ENCODE results near the gene RNF187. TPM values are rescaled to one million over a fixed set of nuclear protein-coding genes. Genes with fewer than 3 reads are reported as not detected.

RNF187 gene
- total and polyA plus RNA-seq, 2 experiments from 2014 or later, result 38.8 to 81.9 TPM

DNA sequence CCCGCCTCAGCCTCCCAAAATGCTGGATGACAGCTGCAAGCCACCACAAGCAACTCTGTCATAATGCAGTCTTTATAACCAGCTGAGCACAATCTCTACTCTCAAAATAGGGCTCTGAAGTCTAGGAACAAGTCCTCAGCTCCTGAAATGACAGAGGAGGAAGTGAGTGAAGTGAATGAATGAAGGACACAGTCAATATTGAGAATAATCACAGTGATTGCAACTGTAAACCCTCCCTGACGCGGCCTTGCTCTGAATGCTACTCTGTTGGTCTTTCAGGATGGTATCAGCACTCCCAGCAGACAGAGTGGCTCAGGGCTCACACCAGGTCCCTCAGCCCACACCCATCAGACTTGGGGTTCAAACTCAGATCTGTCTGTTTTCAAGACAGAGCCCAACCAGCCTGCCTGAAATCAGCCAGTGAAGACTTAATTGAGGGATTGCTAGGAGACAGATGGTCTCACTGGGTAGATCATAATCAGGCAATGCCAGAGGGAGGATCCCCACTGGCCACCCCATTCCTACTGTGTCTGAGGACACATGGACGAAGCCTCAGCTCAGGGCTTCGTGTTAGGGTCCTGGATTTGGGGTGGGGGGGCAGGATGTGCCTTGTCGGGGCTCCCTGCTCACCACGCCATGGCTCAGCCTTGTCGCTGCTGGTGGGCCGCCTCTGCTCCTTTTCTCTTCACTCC is 20.9 kb downstream of the RNF187 start:
- no peaks in the 10 kb centered on the region for H3K36me3 ChIP-seq (ENCODE audit: low read depth)
- in situ Hi-C loops (cut with MboI), result no loop called here
- no peak overlapping the region for H2AFZ ChIP-seq
- H3K9me2 ChIP-seq (ENCODE audit: insufficient read depth), result no peaks in the 10 kb centered on the region
- TF ChIP-seq EZH2 (IDR thresholded peaks at IDR 0.05; ENCODE audit: insufficient read depth, poor library complexity, severe bottlenecking) (no peak), EZH2phosphoT487 (IDR thresholded peaks at IDR 0.05; ENCODE audit: insufficient read depth, low read depth) (no peak)
- H3K27ac ChIP-seq, result no peak overlapping the region
- peaks cover 14% of the 10 kb centered on the region; the same call in 1 of the 2 replicates for H3K27me3 ChIP-seq (replicated peaks; ENCODE audit: insufficient read depth)
- no peak overlapping the region for H3K9ac ChIP-seq
- H3K4me1 ChIP-seq (ENCODE audit: insufficient read depth), result no peaks in the 10 kb centered on the region
- no peaks in the 10 kb centered on the region for H3F3A ChIP-seq (ENCODE audit: insufficient read depth)
- H3K4me3 ChIP-seq, result no peak overlapping the region
- no peaks in the 10 kb centered on the region for H3K9me3 ChIP-seq (ENCODE audit: low read depth)
- H3K79me2 ChIP-seq (ENCODE audit: insufficient read depth), result no peaks in the 10 kb centered on the region
- WGBS, 2 experiments (ENCODE audit: low coverage in 1 of 2, low lambda C conversion rate in 2 of 2, missing lambda C conversion rate in 2 of 2), result 44 to 58% methylated on average over 5 to 9 of the region's 9 CpGs
- DNase-seq, result no peak
- no peaks in the 10 kb centered on the region for H4K20me1 ChIP-seq (ENCODE audit: insufficient read depth)
- H3K4me2 ChIP-seq (ENCODE audit: unreplicated experiment), result no peak overlapping the region

DNA sequence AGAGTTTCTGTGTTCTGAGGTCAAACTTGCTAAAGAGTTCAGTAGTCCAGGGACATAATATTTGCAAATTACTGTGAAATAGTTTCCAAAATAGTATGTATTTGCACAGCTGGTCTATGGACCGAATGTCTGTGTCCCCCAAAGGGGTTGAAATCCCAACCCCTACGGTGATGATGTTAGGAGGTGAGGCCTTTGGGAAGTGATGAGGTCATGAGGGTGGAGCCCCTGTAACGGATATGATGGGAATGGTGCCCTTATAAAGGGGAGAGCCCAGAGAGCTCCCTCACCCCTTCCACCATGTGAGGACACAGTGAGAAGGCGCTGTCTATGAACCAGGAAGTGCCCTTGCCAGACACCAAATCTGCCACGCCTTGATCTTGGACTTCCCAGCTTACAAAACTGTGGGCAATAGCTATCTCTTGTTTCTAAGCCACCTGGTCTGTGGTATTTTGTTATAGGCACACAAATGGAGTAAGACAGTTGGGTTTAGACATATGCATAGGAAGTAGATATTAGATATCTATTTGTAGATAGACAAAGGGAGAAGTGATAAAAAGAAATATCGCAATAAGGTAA is 21.7 kb downstream of the RNF187 start:
- H3K36me3 ChIP-seq (ENCODE audit: low read depth), result no peaks in the 10 kb centered on the region
- no peak overlapping the region for H3K9ac ChIP-seq
- no peak overlapping the region for H3K27ac ChIP-seq
- DNase-seq, result no peak
- TF ChIP-seq EZH2 (IDR thresholded peaks at IDR 0.05; ENCODE audit: insufficient read depth, poor library complexity, severe bottlenecking) (no peak), EZH2phosphoT487 (IDR thresholded peaks at IDR 0.05; ENCODE audit: insufficient read depth, low read depth) (no peak)
- H4K20me1 ChIP-seq (ENCODE audit: insufficient read depth), result no peaks in the 10 kb centered on the region
- no peak overlapping the region for H2AFZ ChIP-seq
- H3K79me2 ChIP-seq (ENCODE audit: insufficient read depth), result no peaks in the 10 kb centered on the region
- H3K4me2 ChIP-seq (ENCODE audit: unreplicated experiment), result no peak overlapping the region
- no peaks in the 10 kb centered on the region for H3F3A ChIP-seq (ENCODE audit: insufficient read depth)
- WGBS, 2 experiments (ENCODE audit: low coverage in 1 of 2, low lambda C conversion rate in 2 of 2, missing lambda C conversion rate in 2 of 2), result 60 to 67% methylated on average over 6 of the region's 6 CpGs
- in situ Hi-C loops (cut with MboI), result no loop called here
- H3K9me3 ChIP-seq (ENCODE audit: low read depth), result no peaks in the 10 kb centered on the region
- H3K9me2 ChIP-seq (ENCODE audit: insufficient read depth), result no peaks in the 10 kb centered on the region
- no peaks in the 10 kb centered on the region for H3K4me1 ChIP-seq (ENCODE audit: insufficient read depth)
- peaks cover 18% of the 10 kb centered on the region; the same call in 1 of the 2 replicates for H3K27me3 ChIP-seq (replicated peaks; ENCODE audit: insufficient read depth)
- no peak overlapping the region for H3K4me3 ChIP-seq

DNA sequence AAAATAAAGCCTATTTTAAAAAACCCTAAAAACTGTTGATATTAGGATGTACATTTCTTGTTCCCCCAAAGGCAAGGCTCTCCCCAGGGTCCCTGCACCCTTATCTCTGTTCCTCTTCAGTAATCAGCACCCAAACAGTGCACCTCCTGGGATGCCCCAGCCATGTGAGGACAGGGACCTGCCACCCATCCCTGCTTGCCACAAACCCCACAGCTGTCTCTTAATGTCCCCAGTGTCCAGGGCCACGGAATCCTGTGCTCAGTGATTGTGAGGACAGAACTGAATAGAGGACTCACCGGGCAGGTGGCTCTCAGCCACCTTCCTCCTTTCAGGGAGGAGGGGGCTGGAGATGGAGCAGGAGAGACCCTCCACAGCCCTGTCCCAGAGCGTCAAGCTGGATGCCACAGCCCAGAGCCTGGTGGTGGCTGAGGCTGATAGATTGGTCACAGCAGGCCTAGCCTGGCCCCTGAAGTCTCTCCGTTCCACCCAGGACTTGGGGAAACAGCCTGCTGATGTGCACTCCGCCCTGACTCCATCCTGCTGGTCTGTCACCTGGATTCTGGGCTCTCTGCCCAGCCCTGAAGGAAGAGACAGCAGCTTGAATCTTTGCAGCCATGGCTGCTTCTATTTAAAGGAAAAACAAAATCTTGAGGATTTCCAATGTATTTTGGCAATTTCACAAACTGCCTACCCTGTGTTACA is 23.1 kb downstream of the RNF187 start:
- Histone ChIP-seq H3K9me2 (ENCODE audit: insufficient read depth) (no peaks in the 10 kb centered on the region), H3K27ac (no peak overlapping the region), H3K27me3 (replicated peaks; ENCODE audit: insufficient read depth) (peaks cover 18% of the 10 kb centered on the region; the same call in 1 of the 2 replicates), H3K4me1 (ENCODE audit: insufficient read depth) (no peaks in the 10 kb centered on the region), H3K79me2 (ENCODE audit: insufficient read depth) (no peaks in the 10 kb centered on the region), H3K9me3 (ENCODE audit: low read depth) (no peaks in the 10 kb centered on the region), H3K9ac (no peak overlapping the region), H3K4me3 (no peak overlapping the region), H2AFZ (no peak overlapping the region), H4K20me1 (ENCODE audit: insufficient read depth) (no peaks in the 10 kb centered on the region), H3K4me2 (ENCODE audit: unreplicated experiment) (no peak overlapping the region), H3F3A (ENCODE audit: insufficient read depth) (no peaks in the 10 kb centered on the region), H3K36me3 (ENCODE audit: low read depth) (no peaks in the 10 kb centered on the region)
- no peak for TF ChIP-seq EZH2phosphoT487 (IDR thresholded peaks at IDR 0.05; ENCODE audit: insufficient read depth, low read depth)
- no peak for TF ChIP-seq EZH2 (IDR thresholded peaks at IDR 0.05; ENCODE audit: insufficient read depth, poor library complexity, severe bottlenecking)
- in situ Hi-C loops (cut with MboI), result no loop called here
- WGBS, 2 experiments (ENCODE audit: low coverage in 1 of 2, low lambda C conversion rate in 2 of 2, missing lambda C conversion rate in 2 of 2), result 40 to 41% methylated on average over 5 of the region's 5 CpGs
- no peak for DNase-seq

GRCh38 chr1:228510803-228511413 is 23.7 kb downstream of the RNF187 start:
- H3K79me2 ChIP-seq (ENCODE audit: insufficient read depth), result no peaks in the 10 kb centered on the region
- H3K27me3 ChIP-seq (replicated peaks; ENCODE audit: insufficient read depth), result peaks cover 23% of the 10 kb centered on the region
- DNase-seq, result peak; percentile 47
- no peaks in the 10 kb centered on the region for H3K36me3 ChIP-seq (ENCODE audit: low read depth)
- no peak overlapping the region for H3K4me2 ChIP-seq (ENCODE audit: unreplicated experiment)
- 3 to 13% methylated on average over 3 of the region's 3 CpGs for WGBS, 2 experiments (ENCODE audit: low coverage in 1 of 2, low lambda C conversion rate in 2 of 2, missing lambda C conversion rate in 2 of 2)
- no peak overlapping the region for H3K27ac ChIP-seq
- in situ Hi-C loops (cut with MboI), result no loop called here
- H3K9ac ChIP-seq, result no peak overlapping the region
- H3K9me3 ChIP-seq (ENCODE audit: low read depth), result no peaks in the 10 kb centered on the region
- H2AFZ ChIP-seq, result no peak overlapping the region
- TF ChIP-seq EZH2phosphoT487 (IDR thresholded peaks at IDR 0.05; ENCODE audit: insufficient read depth, low read depth) (no peak), EZH2 (IDR thresholded peaks at IDR 0.05; ENCODE audit: insufficient read depth, poor library complexity, severe bottlenecking) (no peak)
- H3F3A ChIP-seq (ENCODE audit: insufficient read depth), result no peaks in the 10 kb centered on the region
- H3K9me2 ChIP-seq (ENCODE audit: insufficient read depth), result no peaks in the 10 kb centered on the region
- H4K20me1 ChIP-seq (ENCODE audit: insufficient read depth), result no peaks in the 10 kb centered on the region
- no peaks in the 10 kb centered on the region for H3K4me1 ChIP-seq (ENCODE audit: insufficient read depth)
- H3K4me3 ChIP-seq, result no peak overlapping the region
